Measurements from ENCODE around the gene DLG5. TPM values are rescaled to one million over a fixed set of nuclear protein-coding genes. Genes with fewer than 3 reads are reported as not detected.
"Not testable (repeated sequence)": the region's sequence is repeated elsewhere in the genome, so short reads cannot be mapped to it uniquely, and the experiment has no call there.

The DLG5 gene
- total RNA-seq, 1 experiment from 2014 or later: 81.7 TPM

- no peaks in the 10 kb centered on the region for H3K27me3 ChIP-seq (ENCODE audit: insufficient read depth, low read depth)
- H3K9me2 ChIP-seq (ENCODE audit: insufficient read depth): no peaks in the 10 kb centered on the region
- CTCF ChIA-PET: no interaction called here
- no peak overlapping the region for H3K4me2 ChIP-seq
- no peaks in the 10 kb centered on the region for H4K20me1 ChIP-seq (ENCODE audit: insufficient read depth)
- intact Hi-C loops (cut with micrococcal nuclease; ENCODE audit: unreplicated experiment): no loop called here
- no peak for DNase-seq
- no TSS peak for BruUV-seq (replicated peaks)
- no peaks in the 10 kb centered on the region for H3F3A ChIP-seq (ENCODE audit: insufficient read depth, low read depth)
- TF ChIP-seq EZH2 (IDR thresholded peaks at IDR 0.05; ENCODE audit: low read depth): no peak
- POLR2A ChIA-PET (ENCODE audit: unreplicated experiment): interaction anchor here (0.5 kb wide), 1 partner anchor 139 kb away, joined by 12 read pairs; no protein-coding TSS in a partner anchor
- H3K9me3 ChIP-seq (ENCODE audit: insufficient read depth, low read depth): no peaks in the 10 kb centered on the region
- no peak overlapping the region for H2AFZ ChIP-seq
- no peak overlapping the region for H3K27ac ChIP-seq
- no peaks in the 10 kb centered on the region for H3K79me2 ChIP-seq (ENCODE audit: low read depth)
- H3K4me1 ChIP-seq (replicated peaks; ENCODE audit: insufficient read depth): no peaks in the 10 kb centered on the region
- H3K36me3 ChIP-seq (ENCODE audit: low read depth): no peaks in the 10 kb centered on the region
- no peak overlapping the region for H3K4me3 ChIP-seq
These were observed 156.3 kb downstream of the DLG5 start for GRCh38 chr10:77770081-77770867.

- CTCF ChIA-PET: interaction anchor here (1.1 kb wide), 1 partner anchor 11 kb away, joined by 4 read pairs; no protein-coding TSS in a partner anchor
- POLR2A ChIA-PET (ENCODE audit: unreplicated experiment): interaction anchor here (0.7 kb wide), 1 partner anchor 1363 kb away, joined by 3 read pairs; no protein-coding TSS in a partner anchor
These were observed 158.5 kb downstream of the DLG5 start for GRCh38 chr10:77768039-77768438.

GRCh38 chr10:77763453-77764430 is 162.8 kb downstream of the DLG5 start:
- H4K20me1 ChIP-seq (ENCODE audit: insufficient read depth): no peaks in the 10 kb centered on the region
- no TSS peak for BruUV-seq (replicated peaks)
- H3K79me2 ChIP-seq (ENCODE audit: low read depth): no peaks in the 10 kb centered on the region
- H3K4me3 ChIP-seq: no peak overlapping the region
- H3K4me1 ChIP-seq (replicated peaks; ENCODE audit: insufficient read depth): 0 out of 2 replicates have a peak, but pooled peaks cover 3% of the 10 kb centered on the region
- intact Hi-C loops (cut with micrococcal nuclease; ENCODE audit: unreplicated experiment): no loop called here
- ChIA-PET POLR2A (ENCODE audit: unreplicated experiment) (no interaction called here), CTCF (no interaction called here)
- H3K9me2 ChIP-seq (ENCODE audit: insufficient read depth): no peaks in the 10 kb centered on the region
- H3K36me3 ChIP-seq (ENCODE audit: low read depth): no peaks in the 10 kb centered on the region
- H3K27me3 ChIP-seq (ENCODE audit: insufficient read depth, low read depth): no peaks in the 10 kb centered on the region
- H3K9me3 ChIP-seq (ENCODE audit: insufficient read depth, low read depth): no peaks in the 10 kb centered on the region
- peaks cover 6% of the 10 kb centered on the region; the same call in 1 of the 2 replicates for H3F3A ChIP-seq (ENCODE audit: insufficient read depth, low read depth)
- peak in 1 of 2 experiments; percentile 31 for DNase-seq
- no peak overlapping the region for H2AFZ ChIP-seq
- H3K4me2 ChIP-seq: no peak overlapping the region
- no peak overlapping the region for H3K27ac ChIP-seq
- no peak for TF ChIP-seq EZH2 (IDR thresholded peaks at IDR 0.05; ENCODE audit: low read depth)
- TF ChIP-seq CTCF (conservative IDR thresholded peaks at IDR 0.05): no peak

More at GRCh38 chr10:77768039-77768438, 158.5 kb downstream of the DLG5 start:
- DNase-seq: no peak
- H3K9me3 ChIP-seq (ENCODE audit: insufficient read depth, low read depth): no peaks in the 10 kb centered on the region
- H3K36me3 ChIP-seq (ENCODE audit: low read depth): no peaks in the 10 kb centered on the region
- no peak overlapping the region for H3K27ac ChIP-seq
- no peaks in the 10 kb centered on the region for H3K4me1 ChIP-seq (replicated peaks; ENCODE audit: insufficient read depth)
- no peak overlapping the region for H2AFZ ChIP-seq
- H3K79me2 ChIP-seq (ENCODE audit: low read depth): no peaks in the 10 kb centered on the region
- TF ChIP-seq CTCF (conservative IDR thresholded peaks at IDR 0.05) (no peak), EZH2 (IDR thresholded peaks at IDR 0.05; ENCODE audit: low read depth) (no peak)
- BruUV-seq (replicated peaks): no TSS peak
- H3K27me3 ChIP-seq (ENCODE audit: insufficient read depth, low read depth): no peaks in the 10 kb centered on the region
- no peak overlapping the region for H3K4me3 ChIP-seq
- H3K4me2 ChIP-seq: no peak overlapping the region
- H3F3A ChIP-seq (ENCODE audit: insufficient read depth, low read depth): no peaks in the 10 kb centered on the region
- intact Hi-C loops (cut with micrococcal nuclease; ENCODE audit: unreplicated experiment): no loop called here
- no peaks in the 10 kb centered on the region for H3K9me2 ChIP-seq (ENCODE audit: insufficient read depth)
- no peaks in the 10 kb centered on the region for H4K20me1 ChIP-seq (ENCODE audit: insufficient read depth)

- intact Hi-C loops (cut with micrococcal nuclease; ENCODE audit: unreplicated experiment); POLR2A ChIA-PET (ENCODE audit: unreplicated experiment): not testable (repeated sequence)
These were observed 168.1 kb downstream of the DLG5 start for GRCh38 chr10:77758406-77758805.

More at GRCh38 chr10:77758406-77758805, 168.1 kb downstream of the DLG5 start:
- H3F3A ChIP-seq (ENCODE audit: insufficient read depth, low read depth); H3K27me3 ChIP-seq (ENCODE audit: insufficient read depth, low read depth); CTCF ChIA-PET; BruUV-seq (replicated peaks); H3K4me1 ChIP-seq (replicated peaks; ENCODE audit: insufficient read depth); H3K79me2 ChIP-seq (ENCODE audit: low read depth); DNase-seq; H3K9me3 ChIP-seq (ENCODE audit: insufficient read depth, low read depth); H3K36me3 ChIP-seq (ENCODE audit: low read depth); H3K9me2 ChIP-seq (ENCODE audit: insufficient read depth); H2AFZ ChIP-seq; H3K27ac ChIP-seq; H4K20me1 ChIP-seq (ENCODE audit: insufficient read depth); H3K4me2 ChIP-seq; H3K4me3 ChIP-seq: not testable (repeated sequence)

All from PC-9 (cell line).